ENCODE results near the gene CPNE6. TPM values are rescaled to one million over a fixed set of nuclear protein-coding genes. Genes with fewer than 3 reads are reported as not detected.

CPNE6 gene
- total RNA-seq, 1 experiment from 2014 or later, result not detected

DNA sequence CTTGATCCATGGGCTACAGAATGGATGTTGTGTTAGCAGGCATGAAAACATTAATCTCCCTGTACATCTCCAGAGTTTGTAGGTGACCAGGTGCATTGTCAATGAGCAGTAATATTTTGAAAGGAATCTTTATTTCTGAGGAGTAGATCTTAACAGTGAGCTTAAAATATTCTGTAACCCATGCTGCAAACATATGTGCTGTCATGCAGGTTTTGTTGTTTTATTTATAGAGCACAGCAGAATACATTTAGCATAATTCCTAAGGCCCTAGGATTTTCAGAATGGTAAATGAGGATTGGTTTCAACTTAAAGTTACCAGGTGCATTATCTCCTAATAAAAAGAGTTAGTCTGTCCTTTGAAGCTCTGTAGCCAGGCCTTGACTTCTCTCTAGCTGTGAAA lies 55.6 kb downstream of the CPNE6 start:
- Histone ChIP-seq H3K4me1 (ENCODE audit: control insufficient read depth in 1 of 2, insufficient read depth in 2 of 2, low read length in 2 of 2) (no peaks in the 10 kb centered on the region), H3K9ac (ENCODE audit: low read length) (no peak overlapping the region), H3K27ac (ENCODE audit: low read depth, low read length) (no peak overlapping the region), H3K4me2 (ENCODE audit: low read length) (no peak overlapping the region), H4K20me1 (ENCODE audit: insufficient read depth) (no peaks in the 10 kb centered on the region), H3K4me3 (replicated peaks in 1 of 2; ENCODE audit: low read depth in 1 of 2, low read length in 2 of 2) (no peak overlapping the region), H3K79me2 (ENCODE audit: insufficient read depth, low read length) (no peaks in the 10 kb centered on the region), H3K9me3 (ENCODE audit: control insufficient read depth in 1 of 2, insufficient read depth in 1 of 2, low read depth in 1 of 2, low read length in 2 of 2) (no peaks in the 10 kb centered on the region), H3K9me2 (ENCODE audit: insufficient read depth) (no peaks in the 10 kb centered on the region), H3K36me3 (ENCODE audit: control insufficient read depth in 1 of 2, insufficient read depth in 2 of 2, low read length in 2 of 2) (peaks cover 0 to 7% of the 10 kb centered on the region in 2 experiments; a peak in 2 of 4 replicates), H2AFZ (ENCODE audit: low read depth, low read length, poor library complexity, severe bottlenecking) (no peak overlapping the region), H3K27me3 (ENCODE audit: insufficient read depth, low read length) (no peaks in the 10 kb centered on the region)
- TF ChIP-seq EGR1 (IDR thresholded peaks at IDR 0.05; ENCODE audit: low read depth) (no peak), POLR2AphosphoS5 (IDR thresholded peaks at IDR 0.05; ENCODE audit: low read depth, low read length) (no peak), RAD21 (IDR thresholded peaks at IDR 0.05; ENCODE audit: low read depth) (no peak), ZNF274 (IDR thresholded peaks at IDR 0.05; ENCODE audit: low read depth, low read length) (no peak), CTCF (IDR thresholded peaks at IDR 0.05 in 2 of 3, conservative IDR thresholded peaks at IDR 0.05 in 1 of 3; ENCODE audit: borderline replicate concordance in 1 of 3, insufficient read depth in 1 of 3, low read depth in 2 of 3, low read length in 2 of 3) (no peak), ZFX (IDR thresholded peaks at IDR 0.05) (no peak), EZH2phosphoT487 (IDR thresholded peaks at IDR 0.05; ENCODE audit: borderline replicate concordance) (no peak), JUND (IDR thresholded peaks at IDR 0.05) (no peak)
- DNase-seq (ENCODE audit: low read depth, low spot score) (no peak), ATAC-seq (no peak)
- POLR2A ChIA-PET, result interaction anchor here (0.6 to 1.9 kb wide), 3 partner anchors 9 to 26 kb away, joined by 3 to 8 read pairs (median 5); partner anchors contain the start of genes EMC9 and PSME1
- no TSS peak for BruUV-seq (replicated peaks)
- CTCF ChIA-PET, result interaction anchor here (0.8 kb wide), 1 partner anchor 69 kb away, joined by 3 read pairs; no protein-coding TSS in a partner anchor
- RAD21 ChIA-PET (ENCODE audit: low non-redundant PET in 1 of 2, low total read pairs in 2 of 2, uncharacterized antibody in 2 of 2, unreplicated experiment in 2 of 2), result interaction anchor here in 1 of 2 experiments (0.7 kb wide), 1 partner anchor 13 kb away, joined by 3 read pairs; no protein-coding TSS in a partner anchor
- intact Hi-C loops (cut with micrococcal nuclease), result no loop called here

All from HCT116 (cell line).